Measurements from ENCODE around the gene USP24.

USP24 gene

DNA sequence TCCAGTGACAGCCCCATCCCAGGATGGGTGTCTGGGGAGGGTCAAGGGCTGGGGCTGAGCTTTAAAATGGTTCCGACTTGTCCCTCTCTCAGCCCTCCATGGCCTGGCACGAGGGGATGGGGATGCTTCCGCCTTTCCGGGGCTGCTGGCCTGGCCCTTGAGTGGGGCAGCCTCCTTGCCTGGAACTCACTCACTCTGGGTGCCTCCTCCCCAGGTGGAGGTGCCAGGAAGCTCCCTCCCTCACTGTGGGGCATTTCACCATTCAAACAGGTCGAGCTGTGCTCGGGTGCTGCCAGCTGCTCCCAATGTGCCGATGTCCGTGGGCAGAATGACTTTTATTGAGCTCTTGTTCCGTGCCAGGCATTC lies 151.6 kb downstream of the USP24 start:
- TF ChIP-seq POLR2A (IDR thresholded peaks at IDR 0.05; ENCODE audit: low read length) (no peak), GATA1 (IDR thresholded peaks at IDR 0.05; ENCODE audit: low read depth, low read length) (no peak)
- DNase-seq = no peak

DNA sequence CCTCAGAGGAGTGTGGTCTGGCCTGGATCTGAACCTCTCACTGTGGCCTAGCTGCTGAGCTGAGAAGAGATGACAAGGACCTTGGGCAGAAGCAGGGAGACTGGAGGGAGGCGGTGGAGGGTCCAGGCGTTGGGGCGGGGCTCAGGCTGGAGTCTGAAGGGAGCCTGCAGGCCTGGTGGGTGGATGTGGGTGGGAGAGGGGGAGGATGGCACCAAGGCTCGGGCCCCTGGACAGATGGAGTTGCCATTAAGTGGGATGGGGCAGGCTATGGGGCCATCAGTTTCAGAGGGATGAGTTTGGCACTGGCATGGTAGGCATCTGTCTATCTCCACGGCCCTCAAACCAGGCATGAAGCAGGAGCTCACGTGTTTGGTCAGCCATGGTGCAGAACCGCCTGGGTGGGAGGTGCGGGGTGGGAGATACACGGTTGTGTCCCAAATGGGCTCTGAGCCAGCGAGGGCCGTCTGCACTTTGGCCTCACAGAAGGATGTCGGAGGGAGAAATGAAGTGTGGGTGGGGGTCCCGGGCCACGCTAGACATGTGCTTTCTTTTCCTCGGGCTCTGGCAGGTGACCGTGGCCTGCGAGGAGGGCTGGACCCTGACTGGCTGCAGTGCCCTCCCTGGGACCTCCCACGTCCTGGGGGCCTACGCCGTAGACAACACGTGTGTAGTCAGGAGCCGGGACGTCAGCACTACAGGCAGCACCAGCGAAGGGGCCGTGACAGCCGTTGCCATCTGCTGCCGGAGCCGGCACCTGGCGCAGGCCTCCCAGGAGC lies 152.2 kb downstream of the USP24 start:
- no peak for TF ChIP-seq POLR2A (IDR thresholded peaks at IDR 0.05; ENCODE audit: low read length)
- no peak for TF ChIP-seq GATA1 (IDR thresholded peaks at IDR 0.05; ENCODE audit: low read depth, low read length)
- no peak for DNase-seq

DNA sequence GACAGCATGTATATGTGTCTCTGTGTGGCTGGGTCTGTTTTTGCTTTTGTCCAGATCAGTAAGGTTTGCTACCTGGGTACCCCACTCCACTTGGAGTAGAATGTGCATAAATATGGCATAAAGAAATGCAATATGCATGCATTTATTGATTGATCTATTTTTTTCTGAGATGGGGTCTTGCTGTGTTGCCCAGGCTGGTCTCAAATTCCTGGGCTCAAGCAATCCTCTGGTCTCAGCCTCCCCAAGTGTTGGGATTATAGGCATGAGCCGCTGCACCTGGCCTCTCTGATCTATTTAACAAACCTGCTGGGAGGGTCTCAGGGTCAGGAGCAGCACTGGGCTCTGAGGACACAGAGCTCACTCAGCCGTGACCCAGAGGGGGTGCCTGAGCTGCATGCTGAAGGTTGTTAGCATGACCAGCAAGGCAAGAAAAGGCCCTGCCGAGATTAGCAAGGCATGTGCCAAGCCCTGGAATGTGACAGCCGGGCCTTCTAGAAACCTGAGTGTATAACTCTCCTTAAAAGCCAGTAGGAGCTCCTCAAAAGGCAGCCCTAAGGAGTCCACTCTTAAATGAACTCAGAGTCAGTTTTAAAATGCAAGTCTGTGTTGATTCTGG lies 153.3 kb downstream of the USP24 start:
- no peak for DNase-seq
- TF ChIP-seq GATA1 (IDR thresholded peaks at IDR 0.05; ENCODE audit: low read depth, low read length) (no peak), POLR2A (IDR thresholded peaks at IDR 0.05; ENCODE audit: low read length) (no peak)

DNA sequence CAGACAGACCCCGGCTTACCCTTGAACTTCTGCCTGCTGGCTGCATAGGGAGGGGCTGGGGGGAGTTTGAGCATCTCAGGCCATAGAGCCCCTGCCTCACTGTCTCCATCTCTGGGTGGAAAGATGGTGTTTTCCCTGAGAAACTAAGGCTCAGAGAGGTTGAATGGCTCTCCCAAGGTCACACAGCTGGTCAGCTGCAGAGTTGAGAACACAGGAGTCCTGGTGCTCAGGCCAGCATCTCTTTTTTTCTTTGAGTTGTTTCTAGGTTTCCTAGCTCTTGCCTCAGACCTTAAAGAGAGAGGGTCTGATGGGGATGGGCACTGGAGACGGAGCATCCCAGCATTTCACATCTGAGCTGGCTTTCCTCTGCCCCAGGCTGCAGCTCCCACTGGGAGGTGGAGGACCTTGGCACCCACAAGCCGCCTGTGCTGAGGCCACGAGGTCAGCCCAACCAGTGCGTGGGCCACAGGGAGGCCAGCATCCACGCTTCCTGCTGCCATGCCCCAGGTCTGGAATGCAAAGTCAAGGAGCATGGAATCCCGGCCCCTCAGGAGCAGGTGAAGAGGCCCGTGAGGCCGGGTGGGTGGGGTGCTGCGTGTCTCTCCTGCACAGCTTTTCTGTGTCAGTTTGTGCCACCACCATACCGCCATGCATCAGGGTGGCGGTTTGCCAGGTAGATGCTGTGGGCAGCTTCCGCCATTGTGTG lies 154.0 kb downstream of the USP24 start:
- no peak for TF ChIP-seq GATA1 (IDR thresholded peaks at IDR 0.05; ENCODE audit: low read depth, low read length)
- no peak for TF ChIP-seq POLR2A (IDR thresholded peaks at IDR 0.05; ENCODE audit: low read length)
- no peak for DNase-seq

DNA sequence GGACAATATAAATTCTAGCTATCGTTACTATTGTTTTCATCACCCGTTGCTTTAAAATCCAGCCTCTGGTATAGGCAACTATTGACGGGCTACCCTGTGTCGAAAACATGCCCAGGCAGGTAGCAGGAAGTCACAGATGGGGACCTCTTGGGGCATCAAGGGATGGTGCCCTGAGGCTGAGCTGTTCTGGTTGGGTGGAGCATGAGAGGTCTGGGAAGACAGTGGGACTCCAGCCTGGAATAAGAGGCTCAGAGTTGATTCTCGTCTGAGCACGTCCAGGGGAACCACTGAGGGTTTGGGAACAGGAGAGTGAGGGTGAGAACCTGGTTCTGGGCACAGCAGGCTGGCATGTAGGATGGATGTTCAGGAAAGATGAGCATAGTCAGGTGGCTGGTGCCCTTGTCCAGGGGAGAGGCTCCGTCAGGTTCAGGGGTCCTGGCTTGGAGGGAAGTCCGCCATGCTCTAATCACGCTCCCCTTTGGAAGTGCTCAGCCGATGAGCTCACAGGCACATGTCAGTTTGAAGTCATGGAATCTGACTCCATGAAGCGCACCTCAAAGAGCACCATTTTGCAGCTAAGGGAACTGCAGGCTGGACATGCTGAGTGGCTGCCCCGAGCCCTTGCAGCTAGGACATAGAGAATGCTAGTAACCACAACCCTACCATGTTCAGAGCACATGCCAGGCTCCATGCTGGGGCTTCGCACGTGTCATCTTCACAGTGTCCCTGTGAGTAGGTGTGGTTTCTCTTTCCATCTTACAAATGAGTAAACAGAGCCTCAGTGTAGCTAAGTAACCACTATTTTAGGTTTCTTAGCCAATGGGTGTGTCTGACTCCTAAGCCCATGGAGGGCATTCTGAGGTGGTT lies 154.8 kb downstream of the USP24 start:
- no peak for DNase-seq
- TF ChIP-seq POLR2A (IDR thresholded peaks at IDR 0.05; ENCODE audit: low read length) = no peak

DNA sequence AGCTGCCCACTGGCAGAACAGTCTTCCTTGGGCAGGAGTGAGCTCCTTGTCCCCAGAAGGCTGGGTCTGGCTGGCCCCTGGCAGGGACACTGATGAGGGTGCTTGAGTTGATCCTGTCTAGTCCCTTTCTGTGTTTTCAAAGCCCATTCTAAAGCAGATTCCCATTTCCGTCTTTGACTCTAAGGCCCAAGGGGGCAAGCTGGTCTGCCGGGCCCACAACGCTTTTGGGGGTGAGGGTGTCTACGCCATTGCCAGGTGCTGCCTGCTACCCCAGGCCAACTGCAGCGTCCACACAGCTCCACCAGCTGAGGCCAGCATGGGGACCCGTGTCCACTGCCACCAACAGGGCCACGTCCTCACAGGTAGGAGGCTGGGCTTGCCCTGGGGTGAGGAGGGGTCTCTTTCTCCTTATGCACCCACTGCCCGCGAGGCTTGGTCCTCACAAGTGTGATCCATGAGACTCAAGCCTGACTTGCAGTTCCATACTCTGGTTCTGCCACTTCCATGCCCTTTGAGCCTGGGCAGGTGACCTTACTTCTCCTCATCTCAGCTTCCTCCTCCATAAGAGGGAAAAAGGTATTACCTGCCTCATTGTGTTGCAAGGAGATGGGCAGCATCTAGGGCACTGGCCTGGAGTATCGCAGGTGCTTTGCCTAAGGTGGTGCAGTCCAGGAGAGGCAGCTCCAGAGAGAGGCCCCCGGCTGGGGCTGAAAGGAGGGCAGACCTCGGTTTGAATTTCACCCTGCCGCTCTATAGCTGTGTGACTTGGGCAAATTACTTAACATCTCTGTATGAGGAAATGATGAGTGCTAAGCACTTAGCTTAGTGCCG lies 155.6 kb downstream of the USP24 start:
- TF ChIP-seq POLR2A (IDR thresholded peaks at IDR 0.05; ENCODE audit: low read length) (no peak), GATA1 (IDR thresholded peaks at IDR 0.05; ENCODE audit: low read depth, low read length) (no peak)
- no peak for DNase-seq

DNA sequence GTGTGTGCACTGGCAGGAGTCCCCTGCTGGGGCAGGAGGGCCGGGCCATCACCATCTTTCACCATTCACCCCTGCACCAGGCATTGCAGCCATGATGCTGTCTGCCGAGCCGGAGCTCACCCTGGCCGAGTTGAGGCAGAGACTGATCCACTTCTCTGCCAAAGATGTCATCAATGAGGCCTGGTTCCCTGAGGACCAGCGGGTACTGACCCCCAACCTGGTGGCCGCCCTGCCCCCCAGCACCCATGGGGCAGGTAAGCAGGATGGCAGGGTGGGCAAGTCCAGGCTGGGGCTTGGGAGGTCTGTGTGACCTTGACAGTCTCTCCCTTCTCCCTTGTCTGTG lies 157.2 kb downstream of the USP24 start:
- no peak for TF ChIP-seq POLR2A (IDR thresholded peaks at IDR 0.05; ENCODE audit: low read length)
- TF ChIP-seq GATA1 (IDR thresholded peaks at IDR 0.05; ENCODE audit: low read depth, low read length) = no peak
- no peak for DNase-seq

DNA sequence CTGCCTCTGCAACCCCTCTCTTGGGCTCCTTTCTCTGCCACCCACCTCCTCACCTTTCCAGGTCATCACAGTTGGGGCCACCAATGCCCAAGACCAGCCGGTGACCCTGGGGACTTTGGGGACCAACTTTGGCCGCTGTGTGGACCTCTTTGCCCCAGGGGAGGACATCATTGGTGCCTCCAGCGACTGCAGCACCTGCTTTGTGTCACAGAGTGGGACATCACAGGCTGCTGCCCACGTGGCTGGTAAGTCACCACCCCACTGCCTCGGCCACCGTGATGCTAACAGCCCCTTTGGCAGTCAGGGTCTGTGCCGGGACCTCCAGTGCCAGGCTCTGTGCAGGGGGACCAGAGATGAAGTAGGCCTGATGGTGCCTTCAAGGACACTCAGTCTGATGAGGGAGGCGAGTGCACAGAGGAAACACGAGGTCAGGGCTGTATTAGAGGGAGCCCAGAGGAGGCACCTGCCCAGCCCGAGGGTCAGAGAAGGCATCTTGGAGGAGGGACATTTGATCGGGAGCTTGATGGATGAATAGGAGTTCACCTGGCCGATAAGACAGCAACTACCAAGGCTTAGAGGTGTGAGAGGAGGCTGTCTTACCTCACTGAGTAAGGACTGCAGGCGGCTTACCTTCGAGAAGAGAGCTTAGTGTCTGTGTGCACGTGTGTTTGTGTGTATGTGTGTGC lies 157.8 kb downstream of the USP24 start:
- no peak for DNase-seq

DNA sequence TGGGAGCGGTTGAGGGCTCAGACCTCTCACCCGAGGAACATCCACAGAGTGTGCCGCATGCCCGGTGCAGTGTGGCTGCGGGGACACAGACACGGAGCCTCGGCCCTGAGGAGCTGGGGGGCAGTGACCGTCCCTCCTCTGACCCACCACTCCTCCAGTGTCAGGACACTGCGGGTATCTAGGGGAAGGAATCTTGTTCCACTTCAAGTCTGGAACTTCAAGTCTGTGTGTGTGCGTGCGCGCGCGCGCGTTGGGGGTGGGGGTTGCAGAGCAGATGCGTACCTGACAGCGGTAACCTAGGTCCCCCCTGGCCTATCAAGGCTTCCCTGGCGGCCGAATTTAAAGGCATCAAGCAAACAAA lies 158.6 kb downstream of the USP24 start:
- no peak for TF ChIP-seq POLR2A (IDR thresholded peaks at IDR 0.05; ENCODE audit: low read length)
- TF ChIP-seq GATA1 (IDR thresholded peaks at IDR 0.05; ENCODE audit: low read depth, low read length) = no peak
- no peak for DNase-seq

More for the DNA sequence above, 157.8 kb downstream of the USP24 start:
- TF ChIP-seq POLR2A (IDR thresholded peaks at IDR 0.05; ENCODE audit: low read length) (no peak), GATA1 (IDR thresholded peaks at IDR 0.05; ENCODE audit: low read depth, low read length) (no peak)

DNA sequence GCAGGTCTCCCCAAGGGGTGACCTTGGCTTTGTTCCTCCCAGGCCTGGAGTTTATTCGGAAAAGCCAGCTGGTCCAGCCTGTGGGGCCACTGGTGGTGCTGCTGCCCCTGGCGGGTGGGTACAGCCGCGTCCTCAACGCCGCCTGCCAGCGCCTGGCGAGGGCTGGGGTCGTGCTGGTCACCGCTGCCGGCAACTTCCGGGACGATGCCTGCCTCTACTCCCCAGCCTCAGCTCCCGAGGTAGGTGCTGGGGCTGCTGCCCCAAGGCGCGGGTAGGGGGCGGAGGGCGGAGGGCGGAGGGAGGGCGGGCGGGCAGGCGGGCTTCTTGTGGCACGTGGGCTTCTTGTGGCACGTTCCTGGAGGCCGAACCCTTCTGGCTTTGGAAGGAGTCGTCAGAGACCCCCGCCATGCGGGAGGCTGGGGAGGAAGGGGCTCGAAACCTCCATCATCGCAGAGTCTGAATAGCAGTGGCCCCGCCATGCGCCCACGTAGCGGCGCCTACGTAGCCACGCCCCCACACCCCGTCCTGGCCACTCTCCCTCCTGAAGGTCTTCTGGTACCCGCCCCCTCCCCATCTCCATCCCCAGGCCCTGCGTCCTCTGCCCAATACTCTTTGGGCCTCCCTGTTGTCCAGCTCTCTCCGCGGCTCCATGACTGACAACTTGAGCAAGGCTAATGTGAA lies 159.1 kb downstream of the USP24 start:
- no peak for DNase-seq
- TF ChIP-seq POLR2A (IDR thresholded peaks at IDR 0.05; ENCODE audit: low read length) (no peak), GATA1 (IDR thresholded peaks at IDR 0.05; ENCODE audit: low read depth, low read length) (no peak)

DNA sequence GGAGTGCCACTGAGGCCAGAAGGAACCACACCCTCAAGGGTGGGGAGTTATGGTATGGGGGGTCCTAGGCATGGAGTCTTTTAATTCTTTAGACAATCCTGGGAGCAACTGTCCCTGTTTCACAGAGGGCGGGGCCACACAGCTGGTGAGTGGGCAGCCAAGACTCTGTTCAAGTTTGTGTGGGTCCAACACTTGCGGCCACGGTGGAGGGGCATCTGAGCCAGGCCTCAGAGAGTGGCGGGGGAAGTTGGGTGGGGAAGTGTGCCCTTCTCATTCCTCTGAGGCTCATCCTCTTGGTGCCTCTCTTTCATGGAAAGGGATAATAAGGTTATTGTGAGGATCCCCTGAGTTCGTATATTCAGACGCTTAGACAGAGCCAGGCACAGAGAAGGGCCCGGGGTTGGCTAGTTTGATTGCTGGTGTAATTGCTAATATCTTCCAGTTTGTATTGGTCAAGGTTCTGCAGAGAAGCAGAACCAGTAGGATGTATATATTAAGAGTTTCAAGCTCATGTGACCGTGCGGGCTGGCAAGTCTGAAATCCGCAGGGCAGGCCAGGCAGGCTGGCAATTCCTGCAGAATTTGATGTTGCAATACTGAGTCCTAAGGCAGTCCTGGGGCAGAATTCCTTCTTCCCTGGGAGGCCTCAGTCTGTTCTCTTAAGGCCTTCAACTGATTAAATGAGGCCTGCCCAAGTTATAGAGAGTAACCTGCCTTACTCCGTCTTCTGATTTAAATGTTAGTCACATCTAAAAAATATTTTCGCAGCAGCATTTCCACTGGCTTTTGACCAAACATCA lies 159.9 kb downstream of the USP24 start:
- TF ChIP-seq POLR2A (IDR thresholded peaks at IDR 0.05; ENCODE audit: low read length) (no peak), GATA1 (IDR thresholded peaks at IDR 0.05; ENCODE audit: low read depth, low read length) (no peak)
- DNase-seq = no peak

Data from erythroblast (primary cell).